Brain microvascular endothelial cell (primary cell): ENCODE data around the gene TEKT5.
"Not testable (repeated sequence)": the region's sequence is repeated elsewhere in the genome, so short reads cannot be mapped to it uniquely, and the experiment has no call there.

Source experiments
- DNase-seq: peaks from one replicate; pipeline ENCODE4 v3.0.0-alpha.2; 2020
- H3K27ac ChIP-seq: fragments of 250-450 bp; sonication (Bioruptor Pico); 2 replicates; pipeline ENCODE4 v1.5.1; 2020; ENCODE audit warnings: mild to moderate bottlenecking, moderate library complexity
- H3K27me3 ChIP-seq: fragments of 250-450 bp; sonication (Bioruptor Pico); replicated peaks from 2 replicates; pipeline ENCODE4 v1.5.1; 2020; ENCODE audit warnings: mild to moderate bottlenecking
- H3K36me3 ChIP-seq: fragments of 250-450 bp; sonication (Bioruptor Pico); replicated peaks from 2 replicates; pipeline ENCODE4 v1.5.1; 2020; ENCODE audit warnings: mild to moderate bottlenecking
- H3K4me3 ChIP-seq: 2 replicates; pipeline ENCODE4 v1.5.1; 2011; ENCODE audit warnings: low read depth, mild to moderate bottlenecking, control low read depth, low read length, moderate library complexity
- in situ Hi-C: cut with HindIII; loops from 2 replicates; pipeline ENCODE4 v1.10.0; 2017; ENCODE audit warnings: low sequenced_read_pairs, low pct_ligation_motif_present
- TF ChIP-seq, protein P1 (sequence below): IDR thresholded peaks from 2 replicates; pipeline ENCODE4 v1.5.1; 2011; ENCODE audit warnings: low read depth, mild to moderate bottlenecking, moderate library complexity, low read length, control low read depth, inconsistent platforms; ENCODE audit errors: missing control alignments

The TEKT5 gene

DNA sequence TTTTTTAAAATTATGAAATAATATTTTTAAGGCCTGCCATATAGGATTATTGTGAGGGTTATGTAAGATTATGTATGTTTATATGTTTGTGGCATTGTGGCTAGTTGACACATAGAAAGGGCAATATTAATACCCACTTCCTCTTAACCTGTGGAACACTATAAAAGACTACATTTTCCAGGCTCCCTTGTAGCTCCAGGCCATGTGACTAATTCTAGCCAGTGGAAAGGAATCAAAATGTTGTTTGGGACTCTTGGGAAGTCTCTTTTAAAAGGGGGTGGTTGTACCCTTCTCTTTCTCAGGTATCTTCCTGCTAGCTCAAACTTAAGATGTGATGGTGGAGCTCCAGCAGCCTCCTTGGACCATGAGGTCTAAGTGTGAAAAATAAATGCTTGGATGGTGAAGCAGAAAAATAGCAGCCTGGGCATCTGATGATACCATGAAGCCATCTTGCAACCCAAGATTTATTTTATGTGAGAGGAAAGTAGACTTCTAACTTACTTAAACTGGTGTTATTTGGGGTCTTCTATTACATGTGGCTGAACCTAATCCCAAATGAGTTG is 39.2 kb downstream of the TEKT5 start:
- DNase-seq = no peak
- TF ChIP-seq, protein P1, sequence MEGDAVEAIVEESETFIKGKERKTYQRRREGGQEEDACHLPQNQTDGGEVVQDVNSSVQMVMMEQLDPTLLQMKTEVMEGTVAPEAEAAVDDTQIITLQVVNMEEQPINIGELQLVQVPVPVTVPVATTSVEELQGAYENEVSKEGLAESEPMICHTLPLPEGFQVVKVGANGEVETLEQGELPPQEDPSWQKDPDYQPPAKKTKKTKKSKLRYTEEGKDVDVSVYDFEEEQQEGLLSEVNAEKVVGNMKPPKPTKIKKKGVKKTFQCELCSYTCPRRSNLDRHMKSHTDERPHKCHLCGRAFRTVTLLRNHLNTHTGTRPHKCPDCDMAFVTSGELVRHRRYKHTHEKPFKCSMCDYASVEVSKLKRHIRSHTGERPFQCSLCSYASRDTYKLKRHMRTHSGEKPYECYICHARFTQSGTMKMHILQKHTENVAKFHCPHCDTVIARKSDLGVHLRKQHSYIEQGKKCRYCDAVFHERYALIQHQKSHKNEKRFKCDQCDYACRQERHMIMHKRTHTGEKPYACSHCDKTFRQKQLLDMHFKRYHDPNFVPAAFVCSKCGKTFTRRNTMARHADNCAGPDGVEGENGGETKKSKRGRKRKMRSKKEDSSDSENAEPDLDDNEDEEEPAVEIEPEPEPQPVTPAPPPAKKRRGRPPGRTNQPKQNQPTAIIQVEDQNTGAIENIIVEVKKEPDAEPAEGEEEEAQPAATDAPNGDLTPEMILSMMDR = no peak
- H3K27me3 ChIP-seq = no peaks in the 10 kb centered on the region
- H3K4me3 ChIP-seq = no peak overlapping the region
- in situ Hi-C loops = no loop called here
- no peaks in the 10 kb centered on the region for H3K36me3 ChIP-seq
- H3K27ac ChIP-seq = no peak overlapping the region

DNA sequence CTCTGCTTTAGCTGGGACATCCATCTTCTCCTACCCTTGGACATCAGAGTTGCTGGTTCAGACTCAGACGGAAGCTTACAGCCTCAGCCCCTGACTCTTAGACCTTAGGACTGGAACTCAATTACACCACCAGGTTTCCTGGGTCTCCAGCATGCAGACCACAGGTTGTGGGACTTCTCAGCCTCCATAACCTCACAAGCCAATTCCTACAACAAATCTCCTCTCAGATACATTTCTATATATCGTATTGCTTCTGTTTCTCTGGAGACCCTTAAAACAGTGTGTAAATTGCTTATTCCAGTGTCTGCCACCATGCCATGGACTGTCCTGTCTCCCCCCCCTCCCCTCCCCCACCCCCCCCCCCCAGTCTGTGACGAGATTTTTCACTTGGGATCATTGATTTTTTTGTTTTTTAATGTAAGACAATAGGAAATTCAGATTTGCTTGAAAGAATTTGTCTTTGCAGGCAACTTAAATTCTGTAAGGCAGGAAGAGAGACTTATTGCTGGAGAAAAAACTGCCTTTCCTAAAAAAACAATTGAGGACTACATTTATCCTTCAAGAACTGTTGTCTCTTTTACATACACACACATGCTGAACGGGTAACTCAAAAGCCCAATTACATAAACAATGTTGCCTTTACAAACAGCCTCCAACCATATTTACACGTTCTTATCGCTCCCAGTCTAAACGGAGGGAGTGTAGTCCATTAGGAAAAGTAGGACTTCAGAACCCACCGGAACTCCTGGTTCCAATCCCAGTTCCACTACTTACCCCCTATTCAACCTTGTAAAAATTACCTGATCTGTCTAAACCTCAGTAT is 39.9 kb downstream of the TEKT5 start:
- Histone ChIP-seq H3K4me3 (no peak overlapping the region), H3K36me3 (no peaks in the 10 kb centered on the region), H3K27ac (no peak overlapping the region), H3K27me3 (no peaks in the 10 kb centered on the region)
- DNase-seq = no peak
- TF ChIP-seq, protein P1 = no peak
- in situ Hi-C loops = no loop called here

DNA sequence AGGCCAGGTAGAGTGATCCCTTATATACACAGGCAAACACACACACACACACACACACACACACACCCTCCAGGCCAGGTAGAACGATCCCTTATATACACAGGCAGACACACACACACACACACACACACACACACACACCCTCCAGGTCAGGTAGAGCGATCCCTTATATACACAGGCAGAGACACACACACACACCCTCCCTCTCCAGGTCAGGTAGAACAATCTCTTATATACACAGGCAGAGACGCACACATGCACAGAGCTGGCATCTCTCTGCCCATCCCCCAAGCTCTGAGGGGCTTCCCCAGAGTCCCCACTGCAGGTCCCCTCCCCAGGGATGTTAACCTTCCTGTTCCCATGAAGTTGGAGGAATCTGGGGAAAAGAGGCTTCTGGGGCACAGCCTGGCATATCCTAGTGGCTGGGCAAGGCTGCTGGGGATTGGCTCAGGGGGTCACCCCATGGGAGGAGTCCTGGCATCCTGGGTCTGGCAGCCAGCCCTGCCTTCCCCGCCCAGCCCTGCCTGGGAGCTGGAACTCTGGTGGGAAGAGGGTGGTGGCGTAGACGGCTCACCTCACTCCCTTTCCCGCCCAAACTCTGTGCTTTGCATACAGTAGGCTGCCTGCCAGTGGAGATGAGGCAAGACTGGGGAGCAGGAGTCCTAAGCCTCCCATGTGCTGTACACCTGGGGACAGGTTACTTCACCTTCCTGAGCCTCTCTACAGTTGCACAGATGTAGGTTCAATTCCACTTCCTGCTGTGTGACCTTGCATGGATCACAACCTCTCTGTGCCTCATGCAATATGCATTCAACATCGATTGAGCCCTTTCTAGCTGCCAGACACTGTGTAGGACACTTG is 41.8 kb downstream of the TEKT5 start:
- no peak overlapping the region for H3K27ac ChIP-seq

DNA sequence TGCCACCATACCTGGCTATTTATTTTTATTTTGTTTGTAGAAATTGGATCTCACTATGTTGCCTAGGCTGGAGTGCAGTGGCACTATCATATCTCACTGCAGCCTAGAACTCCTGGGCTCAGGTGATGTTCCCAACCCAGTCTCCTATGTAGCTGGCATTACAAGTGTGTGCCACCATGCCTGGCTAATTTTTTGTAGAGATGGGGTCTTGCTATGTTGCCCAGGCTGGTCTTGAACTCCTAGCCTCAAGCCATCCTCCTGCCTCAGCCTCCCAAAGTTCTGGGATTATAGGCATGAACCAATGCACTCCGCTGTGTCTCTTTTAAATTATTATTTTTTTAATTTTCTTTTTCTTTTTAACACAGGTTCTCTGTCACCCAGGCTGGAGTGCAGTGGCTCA is 45.6 kb downstream of the TEKT5 start:
- H3K27ac ChIP-seq, H3K4me3 ChIP-seq, DNase-seq, H3K27me3 ChIP-seq, H3K36me3 ChIP-seq, in situ Hi-C loops: not testable (repeated sequence)

More for the DNA sequence above, 41.8 kb downstream of the TEKT5 start:
- Histone ChIP-seq H3K4me3 (no peak overlapping the region), H3K36me3 (no peaks in the 10 kb centered on the region), H3K27me3 (no peaks in the 10 kb centered on the region)
- TF ChIP-seq, protein P1 = no peak
- in situ Hi-C loops = no loop called here
- no peak for DNase-seq

DNA sequence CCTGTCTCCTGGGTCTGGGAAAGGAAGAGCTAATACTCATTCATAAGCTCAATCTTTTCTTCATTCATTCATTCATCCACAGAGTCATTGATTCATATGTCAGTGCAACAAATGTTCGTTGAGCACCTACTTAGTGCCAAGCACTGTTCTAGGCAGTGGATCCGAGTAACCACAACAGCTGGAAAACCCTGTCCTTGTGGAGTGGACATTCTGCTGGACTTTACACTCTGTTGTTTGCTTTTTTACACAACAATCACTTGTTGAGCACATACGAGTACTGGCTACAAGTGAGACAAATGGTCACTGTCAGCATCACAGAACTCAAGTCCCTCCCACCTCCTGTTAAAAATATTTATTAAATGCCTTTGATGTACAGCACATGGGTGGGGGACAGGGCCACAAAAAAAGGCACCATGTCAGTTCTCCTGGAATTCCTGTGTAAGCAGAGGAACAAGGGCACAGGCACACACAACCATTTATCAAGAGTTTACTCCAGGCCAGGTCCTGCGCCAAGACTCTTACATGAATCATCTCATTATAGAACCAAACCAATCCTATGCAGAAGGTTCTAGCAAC is 46.9 kb downstream of the TEKT5 start:
- H3K36me3 ChIP-seq = no peaks in the 10 kb centered on the region
- in situ Hi-C loops = no loop called here
- no peak overlapping the region for H3K27ac ChIP-seq
- no peak overlapping the region for H3K4me3 ChIP-seq
- TF ChIP-seq, protein P1 = no peak
- no peak for DNase-seq
- no peaks in the 10 kb centered on the region for H3K27me3 ChIP-seq

DNA sequence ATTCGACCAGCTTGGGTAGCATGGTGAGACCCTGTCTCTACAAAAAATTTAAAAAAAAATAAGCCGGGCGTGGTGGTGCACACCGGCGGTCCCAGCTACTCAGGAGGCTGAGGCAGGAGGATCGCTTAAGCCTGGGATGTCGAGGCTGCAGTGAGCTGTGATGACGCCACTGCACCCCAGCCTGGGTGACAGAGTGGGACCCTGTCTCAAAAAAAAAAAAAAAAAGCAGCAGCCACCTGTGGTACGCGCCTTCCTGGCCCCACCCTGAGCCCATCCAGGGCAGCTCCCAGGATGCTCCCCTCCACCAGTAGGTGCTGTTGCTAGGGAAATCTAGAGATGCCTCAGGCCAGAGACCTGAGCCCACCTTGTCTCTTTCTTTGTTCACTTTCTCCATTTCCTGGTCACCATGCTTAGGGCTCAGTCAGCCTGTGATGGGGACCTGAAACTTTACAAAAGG is 47.4 kb downstream of the TEKT5 start:
- Histone ChIP-seq H3K27ac (no peak overlapping the region), H3K36me3 (no peaks in the 10 kb centered on the region), H3K4me3 (no peak overlapping the region), H3K27me3 (no peaks in the 10 kb centered on the region)
- in situ Hi-C loops = no loop called here
- TF ChIP-seq, protein P1 = no peak
- no peak for DNase-seq
